ENCODE measurements around the gene STAC3. TPM values are rescaled to one million over a fixed set of nuclear protein-coding genes. Genes with fewer than 3 reads are reported as not detected.

The STAC3 gene
- total RNA-seq, 1 experiment from 2014 or later = 2.8 TPM

DNA sequence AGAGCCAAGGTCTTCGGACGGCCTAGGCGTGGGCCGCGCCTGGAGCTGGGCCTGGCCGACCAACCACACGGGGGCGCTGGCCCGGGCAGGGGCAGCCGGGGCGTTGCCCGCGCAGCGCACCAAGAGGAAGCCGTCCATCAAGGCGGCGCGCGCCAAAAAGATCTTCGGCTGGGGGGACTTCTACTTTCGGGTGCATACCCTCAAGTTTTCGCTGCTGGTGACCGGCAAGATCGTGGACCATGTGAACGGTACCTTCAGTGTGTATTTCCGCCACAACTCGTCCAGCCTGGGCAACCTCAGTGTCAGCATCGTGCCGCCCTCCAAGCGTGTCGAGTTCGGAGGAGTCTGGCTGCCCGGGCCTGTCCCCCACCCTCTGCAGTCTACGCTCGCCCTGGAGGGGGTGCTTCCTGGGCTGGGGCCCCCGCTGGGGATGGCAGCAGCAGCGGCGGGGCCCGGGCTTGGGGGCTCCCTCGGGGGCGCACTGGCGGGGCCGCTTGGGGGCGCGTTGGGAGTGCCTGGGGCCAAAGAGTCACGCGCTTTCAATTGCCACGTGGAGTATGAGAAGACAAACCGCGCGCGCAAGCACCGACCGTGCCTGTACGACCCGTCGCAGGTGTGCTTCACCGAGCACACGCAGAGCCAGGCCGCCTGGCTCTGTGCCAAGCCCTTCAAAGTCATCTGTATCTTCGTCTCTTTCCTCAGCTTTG, 25.9 kb downstream of the STAC3 start:
- no peak overlapping the region for H3K23ac ChIP-seq (ENCODE audit: insufficient read length, low read depth, low read length)
- peak overlapping the region; percentile 77 for H3K4me2 ChIP-seq (ENCODE audit: insufficient read depth, insufficient read length, low read length)
- H3K4ac ChIP-seq (ENCODE audit: low read depth, low read length) = no peak overlapping the region
- no peaks in the 10 kb centered on the region for H3K79me1 ChIP-seq (ENCODE audit: insufficient read depth, low read depth, low read length, poor library complexity, severe bottlenecking)
- no peak overlapping the region for H2AFZ ChIP-seq (ENCODE audit: low read length)
- peaks cover 25% of the 10 kb centered on the region for H3K23me2 ChIP-seq (ENCODE audit: insufficient read length, low read depth, low read length, poor library complexity, severe bottlenecking)
- H3K56ac ChIP-seq (ENCODE audit: insufficient read length, low read depth, low read length) = no peak overlapping the region
- H4K5ac ChIP-seq (ENCODE audit: insufficient read length, low read depth, low read length) = no peak overlapping the region
- DNase-seq = peak; percentile 91
- H2BK5ac ChIP-seq (ENCODE audit: insufficient read length, low read length) = no peak overlapping the region
- H4K20me1 ChIP-seq (ENCODE audit: control insufficient read depth, insufficient read depth, insufficient read length) = no peaks in the 10 kb centered on the region
- no peak overlapping the region for H3K27ac ChIP-seq (ENCODE audit: insufficient read length, low read depth, low read length)
- H4K8ac ChIP-seq (replicated peaks; ENCODE audit: insufficient read length, low read depth, low read length) = no peak overlapping the region
- no peaks in the 10 kb centered on the region; the same call in 1 of the 2 replicates for H3K4me1 ChIP-seq (ENCODE audit: insufficient read depth, low read length)
- no peak overlapping the region for H2BK15ac ChIP-seq (ENCODE audit: low read depth, low read length)
- H3K27me3 ChIP-seq (ENCODE audit: insufficient read depth, low read length) = peaks cover 48% of the 10 kb centered on the region
- no CpG with 5 or more reads among the region's 61 CpGs for WGBS (ENCODE audit: extremely low coverage, insufficient read length, low lambda C conversion rate)
- no peak overlapping the region for H4K91ac ChIP-seq (ENCODE audit: insufficient read length, low read depth, low read length)
- H3K9me3 ChIP-seq (ENCODE audit: control insufficient read depth, low read depth, low read length) = no peaks in the 10 kb centered on the region
- Mint-ChIP-seq H3K9me3 (no peaks in the 10 kb centered on the region; a peak in 2 of 5 replicates), H3K4me3 (peak overlapping the region; percentile 19 to 87; a peak in 4 of 5 replicates), H3K27me3 (ENCODE audit: low read depth) (peaks cover 80% of the 10 kb centered on the region), H3K4me1 (peaks cover 56 to 69% of the 10 kb centered on the region in 2 experiments), H3K36me3 (ENCODE audit: insufficient read depth in 1 of 3, low read depth in 3 of 3) (peaks cover 0 to 5% (median 2%) of the 10 kb centered on the region in 3 experiments; a peak in 4 of 7 replicates), H3K27ac (no peak overlapping the region)
- no peak overlapping the region for H3K14ac ChIP-seq (ENCODE audit: insufficient read depth, low read length)
- no peak overlapping the region for H2BK20ac ChIP-seq (ENCODE audit: low read depth, low read length, poor library complexity, severe bottlenecking)
- peaks cover under 1% of the 10 kb centered on the region; the same call in 1 of the 2 replicates for H3K79me2 ChIP-seq (ENCODE audit: insufficient read depth, low read length)
- H3T11ph ChIP-seq (ENCODE audit: low read length) = no peak overlapping the region
- no peak overlapping the region for H3K9ac ChIP-seq (ENCODE audit: extremely low read depth, insufficient read length, low read length)
- H2BK120ac ChIP-seq (ENCODE audit: low read depth, low read length, poor library complexity, severe bottlenecking) = no peak overlapping the region
- H3K18ac ChIP-seq (ENCODE audit: insufficient read length, low read depth, low read length) = no peak overlapping the region
- no peak overlapping the region for H2BK12ac ChIP-seq (ENCODE audit: insufficient read length, low read depth, low read length)
- H2AK5ac ChIP-seq (ENCODE audit: insufficient read length, low read length) = no peak overlapping the region
- TF ChIP-seq CTCF (conservative IDR thresholded peaks at IDR 0.05) = peak; percentile 98

Data from H9 (cell line).